ENCODE results near the gene ZNF710.
"Not testable (repeated sequence)": the region's sequence is repeated elsewhere in the genome, so short reads cannot be mapped to it uniquely, and the experiment has no call there.

ZNF710 gene

GRCh38 chr15:90062462-90062932 is 61.4 kb downstream of the ZNF710 start:
- no peak for DNase-seq

GRCh38 chr15:90062973-90063769 is 62.0 kb downstream of the ZNF710 start:
- DNase-seq, result no peak

- DNase-seq, result no peak
These were observed 62.7 kb downstream of the ZNF710 start for GRCh38 chr15:90063770-90064247.

- DNase-seq, result no peak
These were observed 64.0 kb downstream of the ZNF710 start for GRCh38 chr15:90064911-90065681.

GRCh38 chr15:90065682-90066049 is 64.5 kb downstream of the ZNF710 start:
- no peak for DNase-seq

GRCh38 chr15:90067181-90067952 is 66.2 kb downstream of the ZNF710 start:
- no peak for DNase-seq

GRCh38 chr15:90067953-90068606 is 67.0 kb downstream of the ZNF710 start:
- no peak for DNase-seq

- not testable (repeated sequence) for DNase-seq
These were observed 69.5 kb downstream of the ZNF710 start for GRCh38 chr15:90070623-90071022.

- DNase-seq, result peak; percentile 80
These were observed 70.2 kb downstream of the ZNF710 start for GRCh38 chr15:90071220-90071807.

GRCh38 chr15:90072978-90073640 is 72.0 kb downstream of the ZNF710 start:
- no peak for DNase-seq

- DNase-seq, result no peak
These were observed 72.9 kb downstream of the ZNF710 start for GRCh38 chr15:90074023-90074422.

GRCh38 chr15:90074916-90075315 is 73.8 kb downstream of the ZNF710 start:
- DNase-seq, result no peak

GRCh38 chr15:90075420-90076289 is 74.5 kb downstream of the ZNF710 start:
- DNase-seq, result no peak

- no peak for DNase-seq
These were observed 75.6 kb downstream of the ZNF710 start for GRCh38 chr15:90076716-90077115.

- DNase-seq, result no peak
These were observed 77.8 kb downstream of the ZNF710 start for GRCh38 chr15:90078965-90079364.

- DNase-seq, result no peak
These were observed 78.7 kb downstream of the ZNF710 start for GRCh38 chr15:90079619-90080457.

- DNase-seq, result no peak
These were observed 79.3 kb downstream of the ZNF710 start for GRCh38 chr15:90080458-90080755.

GRCh38 chr15:90080818-90081393 is 79.8 kb downstream of the ZNF710 start:
- no peak for DNase-seq

GRCh38 chr15:90082140-90082715 is 81.1 kb downstream of the ZNF710 start:
- no peak for DNase-seq
